MM.1S (cell line): ENCODE measurements around the gene SPECC1L.
"Not testable (repeated sequence)": the region's sequence is repeated elsewhere in the genome, so short reads cannot be mapped to it uniquely, and the experiment has no call there.

Source experiments
- EZH2 ChIP-seq: fragments of 300-600 bp; sonication (generic); optimal IDR thresholded peaks from 2 replicates; pipeline ENCODE3; 2017; ENCODE audit warnings: low read depth, mild to moderate bottlenecking, antibody characterized with exemption, low read length, mixed read lengths
- TF ChIP-seq, protein P1 (sequence below): fragments of 300-600 bp; sonication (generic); IDR thresholded peaks from 2 replicates; pipeline ENCODE4 v1.5.1; 2016; ENCODE audit warnings: antibody characterized with exemption, low read length, mixed read lengths

DNA sequence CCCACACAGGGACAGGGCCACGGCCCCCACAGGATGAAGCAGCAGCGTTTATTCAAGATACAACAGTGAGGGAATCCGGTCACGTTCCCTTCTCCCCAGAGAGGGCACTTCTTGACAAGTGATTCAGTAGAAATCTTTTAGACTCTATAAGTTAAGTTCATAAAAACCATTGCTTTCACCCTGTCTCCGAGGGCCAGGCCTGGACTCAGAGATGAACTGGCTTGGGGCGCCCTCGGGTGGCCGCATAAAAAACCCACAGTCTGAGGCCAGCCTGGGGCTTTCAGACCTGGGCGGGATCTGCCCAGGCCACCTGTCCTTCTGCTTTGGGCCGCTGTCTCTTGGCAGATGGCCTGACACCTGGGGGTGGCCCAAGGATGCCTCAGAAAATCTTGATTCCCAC, 11.2 kb upstream of the SPECC1L start:
- TF ChIP-seq, protein P1, sequence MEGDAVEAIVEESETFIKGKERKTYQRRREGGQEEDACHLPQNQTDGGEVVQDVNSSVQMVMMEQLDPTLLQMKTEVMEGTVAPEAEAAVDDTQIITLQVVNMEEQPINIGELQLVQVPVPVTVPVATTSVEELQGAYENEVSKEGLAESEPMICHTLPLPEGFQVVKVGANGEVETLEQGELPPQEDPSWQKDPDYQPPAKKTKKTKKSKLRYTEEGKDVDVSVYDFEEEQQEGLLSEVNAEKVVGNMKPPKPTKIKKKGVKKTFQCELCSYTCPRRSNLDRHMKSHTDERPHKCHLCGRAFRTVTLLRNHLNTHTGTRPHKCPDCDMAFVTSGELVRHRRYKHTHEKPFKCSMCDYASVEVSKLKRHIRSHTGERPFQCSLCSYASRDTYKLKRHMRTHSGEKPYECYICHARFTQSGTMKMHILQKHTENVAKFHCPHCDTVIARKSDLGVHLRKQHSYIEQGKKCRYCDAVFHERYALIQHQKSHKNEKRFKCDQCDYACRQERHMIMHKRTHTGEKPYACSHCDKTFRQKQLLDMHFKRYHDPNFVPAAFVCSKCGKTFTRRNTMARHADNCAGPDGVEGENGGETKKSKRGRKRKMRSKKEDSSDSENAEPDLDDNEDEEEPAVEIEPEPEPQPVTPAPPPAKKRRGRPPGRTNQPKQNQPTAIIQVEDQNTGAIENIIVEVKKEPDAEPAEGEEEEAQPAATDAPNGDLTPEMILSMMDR: peak; percentile 40
- not testable (repeated sequence) for TF ChIP-seq EZH2
